ENCODE data around the gene CHST15.

CHST15 gene

GRCh38 chr10:124033887-124034218 is 59.5 kb downstream of the CHST15 start:
- DNase-seq (ENCODE audit: low read depth) = no peak
- TF ChIP-seq, protein P1, sequence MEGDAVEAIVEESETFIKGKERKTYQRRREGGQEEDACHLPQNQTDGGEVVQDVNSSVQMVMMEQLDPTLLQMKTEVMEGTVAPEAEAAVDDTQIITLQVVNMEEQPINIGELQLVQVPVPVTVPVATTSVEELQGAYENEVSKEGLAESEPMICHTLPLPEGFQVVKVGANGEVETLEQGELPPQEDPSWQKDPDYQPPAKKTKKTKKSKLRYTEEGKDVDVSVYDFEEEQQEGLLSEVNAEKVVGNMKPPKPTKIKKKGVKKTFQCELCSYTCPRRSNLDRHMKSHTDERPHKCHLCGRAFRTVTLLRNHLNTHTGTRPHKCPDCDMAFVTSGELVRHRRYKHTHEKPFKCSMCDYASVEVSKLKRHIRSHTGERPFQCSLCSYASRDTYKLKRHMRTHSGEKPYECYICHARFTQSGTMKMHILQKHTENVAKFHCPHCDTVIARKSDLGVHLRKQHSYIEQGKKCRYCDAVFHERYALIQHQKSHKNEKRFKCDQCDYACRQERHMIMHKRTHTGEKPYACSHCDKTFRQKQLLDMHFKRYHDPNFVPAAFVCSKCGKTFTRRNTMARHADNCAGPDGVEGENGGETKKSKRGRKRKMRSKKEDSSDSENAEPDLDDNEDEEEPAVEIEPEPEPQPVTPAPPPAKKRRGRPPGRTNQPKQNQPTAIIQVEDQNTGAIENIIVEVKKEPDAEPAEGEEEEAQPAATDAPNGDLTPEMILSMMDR (IDR thresholded peaks at IDR 0.05; ENCODE audit: low read depth, low read length, missing control alignments) = no peak
- H3K4me3 ChIP-seq (ENCODE audit: low read depth, low read length) = no peak overlapping the region

- H3K4me3 ChIP-seq (ENCODE audit: low read depth, low read length) = no peak overlapping the region
- no peak for DNase-seq (ENCODE audit: low read depth)
- TF ChIP-seq, protein P1 (IDR thresholded peaks at IDR 0.05; ENCODE audit: low read depth, low read length, missing control alignments) = no peak
Measured at GRCh38 chr10:124032971-124033886, 60.2 kb downstream of the CHST15 start.

GRCh38 chr10:124032087-124032935 is 61.1 kb downstream of the CHST15 start:
- TF ChIP-seq, protein P1 (IDR thresholded peaks at IDR 0.05; ENCODE audit: low read depth, low read length, missing control alignments) = no peak

DNA sequence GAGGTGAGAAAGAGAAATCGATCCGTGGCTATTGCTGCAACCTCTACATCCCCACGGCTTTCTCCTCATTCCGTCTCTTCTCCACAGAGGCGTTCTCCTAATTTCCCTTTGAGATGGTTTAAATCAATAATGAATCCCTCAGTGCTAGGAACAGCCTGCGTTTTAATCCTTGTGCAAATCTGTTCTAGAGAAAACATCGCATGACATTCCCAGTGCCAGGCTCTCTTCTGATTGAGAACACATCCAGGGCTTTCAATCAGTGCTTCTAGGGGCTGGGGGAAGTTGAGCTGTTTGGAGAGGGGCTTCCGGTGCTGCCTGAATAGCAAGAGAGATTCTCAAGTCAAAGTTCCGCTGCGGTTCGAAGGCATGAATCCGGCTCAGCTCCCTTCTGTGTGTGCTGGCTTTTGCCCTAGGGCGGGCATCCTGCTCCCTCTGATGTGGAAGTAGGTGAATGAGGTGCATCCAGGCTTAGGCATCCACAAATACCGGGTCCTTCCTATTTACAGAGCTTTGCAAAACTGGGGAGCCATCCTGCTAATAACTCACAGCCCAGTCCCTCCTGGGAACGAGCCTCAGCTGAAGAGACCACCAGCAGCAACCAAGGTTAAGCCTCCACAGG is 62.8 kb downstream of the CHST15 start:
- no peak overlapping the region for H3K4me3 ChIP-seq (ENCODE audit: low read depth, low read length)
- TF ChIP-seq, protein P1 (IDR thresholded peaks at IDR 0.05; ENCODE audit: low read depth, low read length, missing control alignments) = no peak
- DNase-seq (ENCODE audit: low read depth) = no peak

More at GRCh38 chr10:124032087-124032935, 61.1 kb downstream of the CHST15 start:
- no peak overlapping the region for H3K4me3 ChIP-seq (ENCODE audit: low read depth, low read length)
- no peak for DNase-seq (ENCODE audit: low read depth)

DNA sequence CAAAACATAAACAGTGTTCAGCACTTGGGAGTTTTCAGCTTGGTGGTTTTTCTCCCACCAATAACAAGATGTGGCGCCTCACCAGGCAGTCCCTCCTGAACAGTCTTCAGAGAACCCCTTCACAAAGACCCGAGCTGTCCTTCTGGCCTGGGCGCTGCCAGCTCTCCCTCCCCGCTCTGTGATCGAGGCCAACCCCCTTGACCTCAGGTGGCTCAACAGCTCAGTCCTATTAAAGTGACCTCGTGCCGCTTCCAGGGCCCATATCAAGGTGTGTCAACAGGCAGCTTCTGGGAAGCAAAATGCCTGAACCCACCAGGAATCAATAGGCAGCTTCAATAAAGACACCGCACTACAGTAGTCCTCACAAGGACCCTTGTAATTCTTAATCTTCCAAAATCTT is 63.3 kb downstream of the CHST15 start:
- no peak for DNase-seq (ENCODE audit: low read depth)
- TF ChIP-seq, protein P1 (IDR thresholded peaks at IDR 0.05; ENCODE audit: low read depth, low read length, missing control alignments) = no peak
- H3K4me3 ChIP-seq (ENCODE audit: low read depth, low read length) = no peak overlapping the region

DNA sequence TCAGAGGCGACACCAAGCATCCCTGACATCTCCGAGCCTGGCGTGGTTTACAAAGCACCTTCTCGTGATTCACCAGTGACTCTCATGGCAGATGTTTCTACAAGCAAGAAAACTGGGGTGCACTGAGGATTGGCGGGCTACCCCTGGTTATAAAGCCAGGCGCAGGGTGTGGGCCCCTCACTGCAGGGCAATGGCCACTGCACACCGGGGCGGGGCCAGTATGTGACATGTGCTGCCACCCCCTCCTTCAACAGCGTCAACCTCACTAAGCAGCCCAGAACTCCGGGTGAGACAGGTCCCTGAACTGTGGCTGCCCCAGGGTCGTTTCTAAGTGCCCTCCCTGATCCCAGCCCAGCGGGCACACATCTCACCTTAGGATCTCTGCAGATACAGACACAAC is 63.8 kb downstream of the CHST15 start:
- DNase-seq (ENCODE audit: low read depth) = no peak
- H3K4me3 ChIP-seq (ENCODE audit: low read depth, low read length) = no peak overlapping the region
- TF ChIP-seq, protein P1 (IDR thresholded peaks at IDR 0.05; ENCODE audit: low read depth, low read length, missing control alignments) = no peak

Data from GM12864 (cell line).